GM19463 (cell line): ENCODE results near the gene EIF5A.

Experiments used
- ATAC-seq: cut with Tn5 transposase; IDR thresholded peaks from one replicate; pipeline ENCODE4 v1.9.1; 2021; ENCODE audit warnings: mild to moderate bottlenecking, moderate library complexity; ENCODE audit not compliant: unreplicated experiment

The EIF5A gene

GRCh38 chr17:7312432-7313087 lies 5.1 kb downstream of the EIF5A start:
- no peak for ATAC-seq

- no peak for ATAC-seq
Measured at GRCh38 chr17:7313088-7313889, 5.9 kb downstream of the EIF5A start.

- ATAC-seq, result no peak
Measured at GRCh38 chr17:7313890-7314718, 6.7 kb downstream of the EIF5A start.

GRCh38 chr17:7314719-7315569 lies 7.5 kb downstream of the EIF5A start, which contains the start of gene GPS2:
TSS of gene GPS2 (minus strand) at chr17:7315360. CDS start at chr17:7315052, 308 bp downstream.
- ATAC-seq, result peak; percentile 89

- no peak for ATAC-seq
Measured at GRCh38 chr17:7315570-7316235, 8.3 kb downstream of the EIF5A start.

- ATAC-seq, result no peak
Measured at GRCh38 chr17:7317161-7317803, 9.9 kb downstream of the EIF5A start.

- no peak for ATAC-seq
Measured at GRCh38 chr17:7318121-7318860, 10.9 kb downstream of the EIF5A start.

GRCh38 chr17:7321466-7321865 lies 14.0 kb downstream of the EIF5A start:
- no peak for ATAC-seq

GRCh38 chr17:7322520-7323194 lies 15.2 kb downstream of the EIF5A start:
- ATAC-seq, result no peak

- ATAC-seq, result no peak
Measured at GRCh38 chr17:7323731-7324437, 16.5 kb downstream of the EIF5A start.

- ATAC-seq, result no peak
Measured at GRCh38 chr17:7324438-7324779, 17.0 kb downstream of the EIF5A start.

- ATAC-seq, result no peak
Measured at GRCh38 chr17:7325031-7325528, 17.7 kb downstream of the EIF5A start.

- no peak for ATAC-seq
Measured at GRCh38 chr17:7326186-7326585, 18.8 kb downstream of the EIF5A start.

GRCh38 chr17:7327056-7327455 lies 19.6 kb downstream of the EIF5A start:
- no peak for ATAC-seq

GRCh38 chr17:7327501-7327900 lies 20.1 kb downstream of the EIF5A start:
- ATAC-seq, result no peak

- no peak for ATAC-seq
Measured at GRCh38 chr17:7328009-7328408, 20.6 kb downstream of the EIF5A start.

- ATAC-seq, result peak; percentile 8
Measured at GRCh38 chr17:7328840-7329373, 21.5 kb downstream of the EIF5A start, which contains the start of gene NEURL4. TSS of gene NEURL4 (minus strand) at chr17:7329335. CDS start at chr17:7329312, 23 bp downstream.
